Mesenchymal stem cell (in vitro differentiated cells and primary cell): ENCODE measurements around the gene MPZL2. TPM values are rescaled to one million over a fixed set of nuclear protein-coding genes. Genes with fewer than 3 reads are reported as not detected.

ENCODE experiments used
- small RNA-seq: library from polyadenylated mRNA; stranded (forward); fragments of <200 nt; extraction: miRNeasy Mini kit (QIAGEN cat#:217004); gene quantifications from one replicate; pipeline ENCODE3, GENCODE V24; 2013; ENCODE audit warnings: low read depth

MPZL2 gene

Small RNA genes lying within 50 kb of the gene (small RNA-seq; reads per million reads assigned to genes)
- not detected for gene HSPE1P18
